ENCODE results near the gene PTTG2.
"Not testable (repeated sequence)": the region's sequence is repeated elsewhere in the genome, so short reads cannot be mapped to it uniquely, and the experiment has no call there.

Gene PTTG2

GRCh38 chr4:37956941-37957340 lies 3.3 kb upstream of the PTTG2 start:
- DNase-seq (ENCODE audit: low read depth): no peak

GRCh38 chr4:37958932-37959331 lies 1.3 kb upstream of the PTTG2 start:
- no peak for DNase-seq (ENCODE audit: low read depth)

- DNase-seq (ENCODE audit: low read depth): no peak
These were observed 667 bp downstream of the PTTG2 start for GRCh38 chr4:37960679-37961450.

DNA sequence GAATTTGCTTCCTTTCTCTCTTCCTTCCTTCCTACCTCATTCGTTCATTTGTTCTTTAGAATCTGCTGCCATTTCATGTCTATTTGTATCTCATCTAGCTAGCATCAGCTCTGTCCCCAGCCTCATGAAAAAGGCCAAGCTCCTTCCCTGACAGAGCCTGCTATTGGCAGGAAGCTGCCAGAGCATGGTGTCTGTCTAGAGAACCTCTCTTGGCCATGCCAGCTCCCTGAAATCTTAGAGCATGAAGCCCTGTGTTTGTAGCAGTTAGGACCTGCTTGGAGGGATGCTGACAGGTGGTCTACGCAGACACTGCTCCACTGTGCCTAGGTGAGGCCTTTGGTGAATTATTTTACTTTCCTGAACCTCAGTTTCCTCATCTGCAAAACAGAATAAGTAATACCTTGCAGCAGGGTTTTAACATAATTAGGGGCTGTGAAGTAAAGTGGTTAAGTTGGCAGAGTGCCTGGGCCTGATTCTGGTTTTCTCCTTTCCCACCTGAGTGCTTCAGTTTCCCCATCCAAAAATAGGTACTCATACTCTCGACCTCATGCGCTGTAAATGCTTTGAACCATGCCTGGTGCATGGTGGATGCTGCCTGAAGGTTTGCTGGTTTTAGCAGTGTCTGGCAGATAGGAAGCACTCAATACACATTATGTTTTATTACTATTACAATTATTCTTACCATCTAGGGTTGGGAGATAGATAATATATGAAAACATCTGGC lies 4.7 kb downstream of the PTTG2 start:
- DNase-seq (ENCODE audit: low read depth): no peak

- DNase-seq (ENCODE audit: low read depth): no peak
These were observed 5.8 kb downstream of the PTTG2 start for GRCh38 chr4:37966044-37966443.

GRCh38 chr4:37967736-37968135 lies 7.5 kb downstream of the PTTG2 start:
- DNase-seq (ENCODE audit: low read depth): no peak

DNA sequence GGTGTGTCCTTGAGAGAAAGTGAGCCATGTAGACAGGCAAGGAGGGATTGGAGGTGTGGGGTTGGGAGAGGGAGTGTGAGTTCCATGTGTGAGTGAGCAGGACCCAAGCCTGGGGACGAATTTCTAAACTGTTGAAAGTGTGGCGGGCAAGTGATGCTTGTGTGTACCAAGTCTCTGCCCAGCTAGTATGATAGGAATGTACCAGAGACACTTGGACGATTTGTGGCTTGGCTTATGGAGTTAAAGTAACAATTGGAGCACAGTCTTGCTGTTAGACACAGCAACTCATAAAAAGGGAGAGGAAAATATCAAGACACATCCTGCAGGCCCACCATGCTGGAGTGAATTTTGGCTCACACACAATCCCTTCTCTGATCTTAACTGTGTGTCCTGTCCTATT lies 8.5 kb downstream of the PTTG2 start:
- no peak for DNase-seq (ENCODE audit: low read depth)

GRCh38 chr4:37970702-37971101 lies 10.5 kb downstream of the PTTG2 start:
- DNase-seq (ENCODE audit: low read depth): peak; percentile 33

- no peak for DNase-seq (ENCODE audit: low read depth)
These were observed 11.0 kb downstream of the PTTG2 start for GRCh38 chr4:37971202-37971601.

- no peak for DNase-seq (ENCODE audit: low read depth)
These were observed 13.2 kb downstream of the PTTG2 start for GRCh38 chr4:37973441-37973840.

- DNase-seq (ENCODE audit: low read depth): not testable (repeated sequence)
These were observed 15.2 kb downstream of the PTTG2 start for GRCh38 chr4:37975321-37975822.

GRCh38 chr4:37976507-37976906 lies 16.3 kb downstream of the PTTG2 start:
- DNase-seq (ENCODE audit: low read depth): no peak

- peak; percentile 46 for DNase-seq (ENCODE audit: low read depth)
These were observed 16.8 kb downstream of the PTTG2 start for GRCh38 chr4:37976991-37977470.

DNA sequence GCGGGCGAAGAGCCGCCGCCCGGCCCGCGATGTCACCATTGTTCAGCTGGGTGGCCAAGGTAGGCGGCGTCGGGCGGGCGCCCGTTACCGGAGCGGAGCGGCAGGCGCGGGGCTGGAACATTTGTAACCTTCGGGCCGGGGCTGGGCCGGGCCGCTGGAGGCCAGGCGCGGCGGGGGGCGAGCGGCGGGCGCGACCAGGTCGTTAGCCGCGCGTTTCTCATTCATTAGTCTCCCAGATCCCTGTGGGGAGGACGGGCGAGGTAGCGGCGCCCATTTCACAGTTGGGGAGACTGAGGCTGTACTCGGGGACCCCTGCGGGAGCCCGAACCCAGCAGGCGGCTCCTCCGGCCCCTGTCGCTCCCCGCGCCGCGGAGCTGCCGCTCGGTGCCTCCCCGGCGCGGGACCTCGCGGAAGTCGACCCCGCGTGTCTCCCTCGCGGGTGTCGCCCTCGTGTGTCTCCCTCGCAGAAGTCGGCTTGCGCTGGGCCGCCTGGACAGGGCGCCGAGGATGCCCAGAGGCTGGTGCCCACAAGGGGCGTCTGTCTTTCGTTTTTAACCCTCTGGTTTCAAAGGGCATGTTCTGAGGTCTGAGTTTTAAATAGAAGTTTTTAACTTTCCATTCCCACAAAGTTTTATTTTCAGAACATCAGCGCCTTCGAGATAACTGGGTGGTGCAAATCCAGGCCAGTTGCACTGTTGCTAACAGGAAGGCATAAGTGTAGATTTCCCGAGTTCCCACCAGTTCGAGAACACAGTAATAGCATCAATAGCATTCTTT lies 17.5 kb downstream of the PTTG2 start:
- DNase-seq (ENCODE audit: low read depth): peak; percentile 46

- no peak for DNase-seq (ENCODE audit: low read depth)
These were observed 18.2 kb downstream of the PTTG2 start for GRCh38 chr4:37978248-37978924.

DNA sequence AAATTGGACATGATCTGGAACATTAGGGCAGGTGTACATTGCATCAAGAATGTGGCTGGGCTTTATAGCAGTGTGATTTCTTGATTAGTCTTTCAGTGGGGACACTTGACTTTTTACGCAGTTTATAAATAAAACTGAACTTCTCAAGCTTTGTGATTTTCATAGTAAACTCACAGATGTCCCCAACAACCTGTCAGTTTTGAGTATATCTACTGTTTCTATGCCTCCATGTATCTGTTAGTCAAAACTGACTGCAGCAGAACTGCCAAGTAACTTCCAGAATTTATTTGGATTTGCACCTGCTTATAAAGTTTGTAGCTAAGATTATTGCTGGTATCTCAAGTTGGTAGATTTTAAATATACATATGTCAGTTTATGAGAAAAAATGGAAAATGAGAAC lies 20.0 kb downstream of the PTTG2 start:
- DNase-seq (ENCODE audit: low read depth): no peak

DNA sequence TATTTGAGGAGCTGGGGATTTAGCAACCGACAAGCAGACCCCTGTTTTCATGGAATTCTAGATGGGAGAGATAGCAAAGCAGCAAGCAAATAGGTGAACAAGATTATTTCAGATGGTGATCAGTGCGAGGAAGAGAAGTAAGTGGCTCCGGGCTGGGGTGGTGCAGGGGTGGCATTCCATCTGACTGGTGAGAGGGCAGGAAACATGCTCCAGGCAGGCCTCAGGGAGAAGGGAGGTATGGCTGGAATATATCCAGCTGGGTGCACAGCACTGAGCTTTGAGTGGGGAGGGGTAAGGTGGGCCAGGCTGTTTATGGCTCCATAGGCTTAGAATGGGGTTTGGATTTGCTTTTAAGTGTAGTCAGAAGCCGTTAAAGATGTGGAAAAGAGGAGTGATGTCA lies 21.2 kb downstream of the PTTG2 start:
- no peak for DNase-seq (ENCODE audit: low read depth)

DNA sequence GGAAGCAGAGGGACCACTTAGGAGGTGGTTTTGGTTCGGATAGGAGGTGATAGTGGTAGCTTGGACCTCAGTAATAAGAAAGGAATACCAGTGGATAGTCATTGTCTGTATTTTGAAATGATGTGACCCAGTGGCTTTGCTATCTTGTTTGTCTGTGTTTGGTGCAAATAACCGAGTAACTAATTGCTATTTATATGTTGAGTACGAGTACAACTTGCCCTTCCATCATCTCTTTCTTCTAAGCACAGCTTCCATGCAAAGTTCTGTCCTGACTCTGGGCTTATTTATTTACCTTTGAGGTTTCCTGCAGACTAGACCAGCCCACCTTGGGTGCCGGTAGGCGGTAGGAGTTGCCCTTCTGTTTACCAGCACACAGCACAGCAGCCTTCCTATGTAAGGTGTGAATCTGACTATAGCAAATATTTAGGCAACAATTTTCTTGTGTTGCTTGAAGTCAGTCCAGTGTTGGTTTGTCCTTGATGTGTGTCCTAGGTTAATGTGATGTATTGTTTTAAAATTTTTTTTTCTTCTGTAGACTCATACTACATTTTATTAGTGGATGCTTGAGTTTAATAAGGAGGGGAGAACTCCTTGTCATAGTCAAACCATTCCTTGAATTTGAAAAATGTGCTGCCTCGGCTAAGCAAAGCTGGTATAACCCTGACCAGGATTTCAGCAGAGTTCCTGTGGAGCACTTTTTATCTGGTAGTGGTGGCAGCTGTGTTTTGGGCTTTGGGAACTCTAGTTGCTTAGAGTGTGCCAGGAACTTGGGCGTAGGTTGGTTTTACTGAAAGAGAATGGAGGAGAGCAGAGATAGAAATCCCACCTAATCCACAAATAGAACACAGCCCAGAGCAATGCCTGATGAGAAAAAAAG lies 21.9 kb downstream of the PTTG2 start:
- no peak for DNase-seq (ENCODE audit: low read depth)

- no peak for DNase-seq (ENCODE audit: low read depth)
These were observed 22.5 kb downstream of the PTTG2 start for GRCh38 chr4:37982736-37983135.

DNA sequence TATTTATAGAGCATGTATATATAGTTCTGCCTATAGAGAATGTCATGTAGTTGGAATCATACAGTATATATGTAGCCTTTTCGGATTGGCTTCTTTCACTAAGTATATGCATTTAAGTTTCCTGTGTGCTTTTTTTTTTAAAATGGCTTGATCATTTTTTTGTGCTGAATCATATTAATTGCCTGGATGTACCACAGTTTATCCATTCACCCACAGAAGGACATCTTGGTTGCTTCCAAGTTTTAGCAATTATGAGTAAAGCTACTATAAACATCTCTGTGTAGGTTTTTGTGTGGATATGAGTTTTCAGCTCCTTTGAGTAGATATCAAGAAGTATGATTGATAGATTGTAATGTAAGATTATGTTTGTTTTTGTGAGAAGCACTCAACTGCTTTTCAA lies 23.8 kb downstream of the PTTG2 start:
- DNase-seq (ENCODE audit: low read depth): no peak

DNA sequence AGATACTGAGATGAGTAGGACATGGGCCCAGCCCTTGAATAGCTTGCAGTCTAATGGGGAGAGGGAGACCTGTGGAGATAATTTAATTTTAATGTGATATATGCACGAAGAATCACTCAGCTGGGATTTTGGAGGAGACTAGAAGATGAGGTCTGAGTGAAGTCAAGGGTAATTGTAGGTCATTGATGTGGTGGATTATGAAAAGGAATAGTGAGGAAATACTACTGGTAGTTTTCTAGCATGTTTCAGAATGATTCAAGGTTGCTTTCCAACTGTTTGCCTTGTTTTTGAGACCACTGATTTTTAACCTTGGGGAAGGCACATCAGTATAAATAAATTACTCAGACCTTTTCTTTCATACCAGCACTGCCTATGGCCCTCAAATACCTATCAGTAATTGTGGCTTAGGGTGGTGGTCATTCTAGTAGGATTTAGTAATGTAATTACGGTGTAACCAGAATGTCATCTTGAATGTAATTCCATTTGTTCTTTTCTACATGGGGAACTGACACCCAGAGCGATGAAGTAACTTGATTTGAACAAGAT lies 25.6 kb downstream of the PTTG2 start:
- no peak for DNase-seq (ENCODE audit: low read depth)
